HCT116 (cell line): ENCODE measurements around the gene HEMGN. TPM values are rescaled to one million over a fixed set of nuclear protein-coding genes. Genes with fewer than 3 reads are reported as not detected.

ENCODE experiments used
- ATAC-seq: fragments of 200-7000 bp; cut with Tn5 transposase; 2 replicates; pipeline ENCODE4 v1.9.1; 2020; ENCODE audit warnings: mild to moderate bottlenecking, moderate library complexity
- BruUV-seq: library from RNA; stranded (reverse); fragments of 400-500 nt; replicated peaks from 2 replicates; lab custom pipeline; 2021; lab: Mats Ljungman, UMichigan
- CTCF ChIA-PET: fragments of 300-600 bp; sonication (Branson Sonifier 250); formaldehyde crosslinking; loops from one replicate; lab custom pipeline; 2021; ENCODE audit warnings: antibody characterized with exemption; lab: Charles Lee
- POLR2A ChIA-PET: fragments of 300-600, 350-600 bp; sonication (Branson Sonifier 250); formaldehyde crosslinking; loops from one replicate; lab custom pipeline; 2021; ENCODE audit warnings: antibody characterized with exemption; lab: Charles Lee
- RAD21 ChIA-PET, 2 experiments: fragments of 300-600 bp; sonication (Branson Sonifier 250); formaldehyde crosslinking; loops; one replicate each; lab custom pipeline; 2023; ENCODE audit warnings: low total read pairs in 2 of 2; ENCODE audit not compliant: uncharacterized antibody in 2 of 2, unreplicated experiment in 2 of 2, low non-redundant PET in 1 of 2; lab: Charles Lee
- DNase-seq: peaks from one replicate; pipeline ENCODE4 v3.0.0-alpha.2; 2010; ENCODE audit warnings: low read depth, low spot score
- H2AFZ ChIP-seq: fragments of 200-600 bp; shearing (Covaris generic), sonication (generic); 2 replicates; pipeline ENCODE4 v1.6.1; 2017; ENCODE audit warnings: low read depth, mixed run types, mixed read lengths, antibody characterized with exemption, low read length; ENCODE audit not compliant: poor library complexity, severe bottlenecking
- H3K27ac ChIP-seq: 2 replicates; pipeline ENCODE4 v1.5.1; 2012; ENCODE audit warnings: low read depth, low read length
- H3K27me3 ChIP-seq: fragments of 200-600 bp; sonication (generic); 2 replicates; pipeline ENCODE4 v1.6.1; 2016; ENCODE audit warnings: mixed run types, low read length, mixed read lengths; ENCODE audit not compliant: insufficient read depth
- H3K36me3 ChIP-seq, 2 experiments: fragments of 200-500 bp in 1 of 2; fragments of 200-600 bp in 1 of 2; sonication (Bioruptor generic) in 1 of 2; sonication (generic) in 1 of 2; 2 replicates each; pipeline versions ENCODE4 v1.5.1 to v1.6.1; 2014 to 2016; ENCODE audit warnings: low read length in 2 of 2, inconsistent platforms in 1 of 2, mixed read lengths in 1 of 2, mixed run types in 1 of 2; ENCODE audit not compliant: insufficient read depth in 2 of 2, control insufficient read depth in 1 of 2
- H3K4me1 ChIP-seq, 2 experiments: fragments of 200-600 bp in 1 of 2; sonication (generic) in 1 of 2; 2 replicates each; pipeline versions ENCODE4 v1.5.1 to v1.6.1; 2012 to 2017; ENCODE audit warnings: low read length in 2 of 2, inconsistent platforms in 1 of 2, mild to moderate bottlenecking in 1 of 2, mixed read lengths in 1 of 2, mixed run types in 1 of 2, moderate library complexity in 1 of 2; ENCODE audit not compliant: insufficient read depth in 2 of 2, control insufficient read depth in 1 of 2
- H3K4me2 ChIP-seq: fragments of 200-600 bp; sonication (generic); 2 replicates; pipeline ENCODE4 v1.6.1; 2017; ENCODE audit warnings: mixed run types, low read length, mixed read lengths
- H3K4me3 ChIP-seq, 2 experiments: fragments of 200-600 bp in 1 of 2; sonication (generic) in 1 of 2; replicated peaks in 1 of 2; 2 replicates each; pipeline ENCODE4 v1.5.1; 2011 to 2016; ENCODE audit warnings: low read length in 2 of 2, control low read depth in 1 of 2, low read depth in 1 of 2, mild to moderate bottlenecking in 1 of 2, mixed read lengths in 1 of 2, mixed run types in 1 of 2
- H3K79me2 ChIP-seq: fragments of 200-600 bp; sonication (generic); 2 replicates; pipeline ENCODE4 v1.6.1; 2017; ENCODE audit warnings: mild to moderate bottlenecking, mixed run types, low read length, moderate library complexity, mixed read lengths; ENCODE audit not compliant: insufficient read depth
- H3K9ac ChIP-seq: fragments of 200-600 bp; sonication (generic); 2 replicates; pipeline ENCODE4 v1.6.1; 2016; ENCODE audit warnings: low read length, mixed read lengths
- H3K9me2 ChIP-seq: fragments of 200-600 bp; sonication (generic), shearing (Covaris generic); 2 replicates; pipeline ENCODE4 v1.6.1; 2017; ENCODE audit warnings: mixed run types, mild to moderate bottlenecking, moderate library complexity; ENCODE audit not compliant: insufficient read depth
- H3K9me3 ChIP-seq, 2 experiments: fragments of 200-500 bp in 1 of 2; fragments of 200-600 bp in 1 of 2; sonication (Bioruptor generic) in 1 of 2; sonication (generic) in 1 of 2; 2 replicates each; pipeline ENCODE4 v1.6.1; 2014 to 2017; ENCODE audit warnings: low read length in 2 of 2, mixed read lengths in 2 of 2, inconsistent platforms in 1 of 2, low read depth in 1 of 2, mild to moderate bottlenecking in 1 of 2, mixed run types in 1 of 2, moderate library complexity in 1 of 2; ENCODE audit not compliant: control insufficient read depth in 1 of 2, insufficient read depth in 1 of 2
- H4K20me1 ChIP-seq: fragments of 200-600 bp; sonication (generic), shearing (Covaris generic); 2 replicates; pipeline ENCODE4 v1.6.1; 2017; ENCODE audit warnings: mixed run types, mild to moderate bottlenecking, moderate library complexity; ENCODE audit not compliant: insufficient read depth
- CBX3 ChIP-seq: IDR thresholded peaks from 2 replicates; pipeline ENCODE4 v1.6.1; 2012; ENCODE audit warnings: low read depth
- CEBPB ChIP-seq: IDR thresholded peaks from 2 replicates; pipeline ENCODE4 v1.6.1; 2012; ENCODE audit warnings: low read depth
- EGR1 ChIP-seq: IDR thresholded peaks from 2 replicates; pipeline ENCODE4 v1.6.1; 2012; ENCODE audit warnings: low read depth
- ELF1 ChIP-seq: IDR thresholded peaks from 2 replicates; pipeline ENCODE4 v1.6.1; 2012; ENCODE audit warnings: low read depth, borderline replicate concordance
- EZH2 ChIP-seq: fragments of 200-600 bp; sonication (generic); IDR thresholded peaks from 2 replicates; pipeline ENCODE4 v1.6.1; 2017; ENCODE audit warnings: antibody characterized with exemption, mixed run types
- EZH2phosphoT487 ChIP-seq: fragments of 200-600 bp; IDR thresholded peaks from 2 replicates; pipeline ENCODE4 v1.6.1; 2018; ENCODE audit warnings: antibody characterized with exemption, borderline replicate concordance
- FOSL1 ChIP-seq: IDR thresholded peaks from 2 replicates; pipeline ENCODE4 v1.6.1; 2012; ENCODE audit warnings: low read depth
- JUND ChIP-seq: IDR thresholded peaks from 2 replicates; pipeline ENCODE4 v1.6.1; 2012
- RAD21 ChIP-seq: IDR thresholded peaks from 2 replicates; pipeline ENCODE4 v1.6.1; 2012; ENCODE audit warnings: low read depth, mild to moderate bottlenecking
- SIN3A ChIP-seq: IDR thresholded peaks from 2 replicates; pipeline ENCODE4 v1.6.1; 2012; ENCODE audit warnings: low read depth
- SP1 ChIP-seq: IDR thresholded peaks from 2 replicates; pipeline ENCODE4 v1.6.1; 2012; ENCODE audit warnings: low read depth
- SRF ChIP-seq: IDR thresholded peaks from 2 replicates; pipeline ENCODE4 v1.6.1; 2012; ENCODE audit warnings: low read depth
- TCF7L2 ChIP-seq: IDR thresholded peaks from 2 replicates; pipeline ENCODE4 v1.7.0; 2011; ENCODE audit warnings: borderline replicate concordance, inconsistent platforms; ENCODE audit not compliant: insufficient read depth, insufficient read length; ENCODE audit errors: extremely low read depth
- ZBTB33 ChIP-seq: IDR thresholded peaks from 2 replicates; pipeline ENCODE4 v1.6.1; 2011; ENCODE audit warnings: mild to moderate bottlenecking, low read length, moderate library complexity; ENCODE audit not compliant: insufficient replicate concordance; ENCODE audit errors: extremely low read depth
- intact Hi-C: fragments of 100-400 bp; cut with micrococcal nuclease; formaldehyde crosslinking; loops from 2 replicates; pipeline ENCODE4 v1.10.0; 2022
- total RNA-seq: library from RNA; stranded (reverse); gene quantifications from one replicate; pipeline ENCODE4 v1.2.1, GENCODE V29; 2021; ENCODE audit not compliant: unreplicated experiment
- TF ChIP-seq, protein P1 (sequence below): IDR thresholded peaks from 2 replicates; pipeline ENCODE4 v1.6.1; 2012
- TF ChIP-seq, protein P2 (sequence below): IDR thresholded peaks from 2 replicates; pipeline ENCODE4 v1.6.1; 2012; ENCODE audit warnings: low read depth
- TF ChIP-seq, protein P3 (sequence below): IDR thresholded peaks from 2 replicates; pipeline ENCODE4 v1.6.1; 2012
- TF ChIP-seq, protein P4 (sequence below), 3 experiments: fragments of 200-600 bp in 1 of 3; sonication (generic) in 1 of 3; IDR thresholded peaks in 2 of 3; conservative IDR thresholded peaks in 1 of 3; 2 replicates each; pipeline ENCODE4 v1.5.1; 2012 to 2017; ENCODE audit warnings: low read depth in 2 of 3, low read length in 2 of 3, antibody characterized with exemption in 1 of 3, borderline replicate concordance in 1 of 3, control low read depth in 1 of 3, mild to moderate bottlenecking in 1 of 3, mixed read lengths in 1 of 3, mixed run types in 1 of 3, moderate library complexity in 1 of 3; ENCODE audit not compliant: insufficient read depth in 1 of 3

HEMGN gene
- total RNA-seq, 1 experiment from 2014 or later = not detected

DNA sequence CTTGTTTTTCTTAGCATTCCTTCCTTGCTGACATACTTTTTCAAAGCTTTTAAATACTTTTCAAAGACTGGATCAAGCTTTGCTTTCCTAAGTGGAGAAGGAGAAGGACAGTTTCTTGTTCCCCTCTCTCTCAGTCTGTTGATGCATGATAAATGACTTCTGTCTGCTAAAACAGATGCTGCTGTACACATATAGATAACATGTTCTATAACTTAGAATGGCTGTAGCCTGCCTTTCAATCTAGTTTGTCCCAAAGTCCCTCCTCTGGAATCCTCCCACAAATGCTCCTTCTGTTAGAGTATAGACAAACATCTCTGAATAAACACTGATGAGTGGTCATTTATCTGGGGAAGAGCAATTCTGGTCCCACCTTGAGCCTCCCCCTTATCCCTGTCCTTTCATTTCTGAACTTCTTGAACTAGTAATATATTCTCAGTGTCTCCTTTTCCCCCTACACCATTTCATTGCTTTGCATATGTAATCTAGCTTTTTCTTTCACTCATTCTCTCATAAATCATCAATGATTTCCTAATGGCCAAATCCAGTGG lies 5.4 kb upstream of the HEMGN start:
- H3K9me2 ChIP-seq = no peaks in the 10 kb centered on the region
- H3K79me2 ChIP-seq = no peaks in the 10 kb centered on the region
- no peaks in the 10 kb centered on the region for H3K9me3 ChIP-seq
- CTCF ChIA-PET = no interaction called here
- no peak overlapping the region for H3K4me2 ChIP-seq
- no peak overlapping the region for H3K27ac ChIP-seq
- intact Hi-C loops = no loop called here
- no peak for TF ChIP-seq CBX3
- TF ChIP-seq, protein P1, sequence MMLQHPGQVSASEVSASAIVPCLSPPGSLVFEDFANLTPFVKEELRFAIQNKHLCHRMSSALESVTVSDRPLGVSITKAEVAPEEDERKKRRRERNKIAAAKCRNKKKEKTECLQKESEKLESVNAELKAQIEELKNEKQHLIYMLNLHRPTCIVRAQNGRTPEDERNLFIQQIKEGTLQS = no peak
- no peak for TF ChIP-seq ELF1
- no peak for TF ChIP-seq RAD21
- no peak for TF ChIP-seq TCF7L2
- no peak for TF ChIP-seq ZBTB33
- no peak for TF ChIP-seq EGR1
- TF ChIP-seq CEBPB = no peak
- TF ChIP-seq SIN3A = no peak
- no peak for TF ChIP-seq JUND
- no peak for TF ChIP-seq EZH2
- no peak for TF ChIP-seq FOSL1
- TF ChIP-seq, protein P2, sequence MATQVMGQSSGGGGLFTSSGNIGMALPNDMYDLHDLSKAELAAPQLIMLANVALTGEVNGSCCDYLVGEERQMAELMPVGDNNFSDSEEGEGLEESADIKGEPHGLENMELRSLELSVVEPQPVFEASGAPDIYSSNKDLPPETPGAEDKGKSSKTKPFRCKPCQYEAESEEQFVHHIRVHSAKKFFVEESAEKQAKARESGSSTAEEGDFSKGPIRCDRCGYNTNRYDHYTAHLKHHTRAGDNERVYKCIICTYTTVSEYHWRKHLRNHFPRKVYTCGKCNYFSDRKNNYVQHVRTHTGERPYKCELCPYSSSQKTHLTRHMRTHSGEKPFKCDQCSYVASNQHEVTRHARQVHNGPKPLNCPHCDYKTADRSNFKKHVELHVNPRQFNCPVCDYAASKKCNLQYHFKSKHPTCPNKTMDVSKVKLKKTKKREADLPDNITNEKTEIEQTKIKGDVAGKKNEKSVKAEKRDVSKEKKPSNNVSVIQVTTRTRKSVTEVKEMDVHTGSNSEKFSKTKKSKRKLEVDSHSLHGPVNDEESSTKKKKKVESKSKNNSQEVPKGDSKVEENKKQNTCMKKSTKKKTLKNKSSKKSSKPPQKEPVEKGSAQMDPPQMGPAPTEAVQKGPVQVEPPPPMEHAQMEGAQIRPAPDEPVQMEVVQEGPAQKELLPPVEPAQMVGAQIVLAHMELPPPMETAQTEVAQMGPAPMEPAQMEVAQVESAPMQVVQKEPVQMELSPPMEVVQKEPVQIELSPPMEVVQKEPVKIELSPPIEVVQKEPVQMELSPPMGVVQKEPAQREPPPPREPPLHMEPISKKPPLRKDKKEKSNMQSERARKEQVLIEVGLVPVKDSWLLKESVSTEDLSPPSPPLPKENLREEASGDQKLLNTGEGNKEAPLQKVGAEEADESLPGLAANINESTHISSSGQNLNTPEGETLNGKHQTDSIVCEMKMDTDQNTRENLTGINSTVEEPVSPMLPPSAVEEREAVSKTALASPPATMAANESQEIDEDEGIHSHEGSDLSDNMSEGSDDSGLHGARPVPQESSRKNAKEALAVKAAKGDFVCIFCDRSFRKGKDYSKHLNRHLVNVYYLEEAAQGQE = no peak
- no peak for TF ChIP-seq SRF
- TF ChIP-seq SP1 = no peak
- no peak for TF ChIP-seq EZH2phosphoT487
- TF ChIP-seq, protein P3, sequence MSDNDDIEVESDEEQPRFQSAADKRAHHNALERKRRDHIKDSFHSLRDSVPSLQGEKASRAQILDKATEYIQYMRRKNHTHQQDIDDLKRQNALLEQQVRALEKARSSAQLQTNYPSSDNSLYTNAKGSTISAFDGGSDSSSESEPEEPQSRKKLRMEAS = no peak
- TF ChIP-seq, protein P4, sequence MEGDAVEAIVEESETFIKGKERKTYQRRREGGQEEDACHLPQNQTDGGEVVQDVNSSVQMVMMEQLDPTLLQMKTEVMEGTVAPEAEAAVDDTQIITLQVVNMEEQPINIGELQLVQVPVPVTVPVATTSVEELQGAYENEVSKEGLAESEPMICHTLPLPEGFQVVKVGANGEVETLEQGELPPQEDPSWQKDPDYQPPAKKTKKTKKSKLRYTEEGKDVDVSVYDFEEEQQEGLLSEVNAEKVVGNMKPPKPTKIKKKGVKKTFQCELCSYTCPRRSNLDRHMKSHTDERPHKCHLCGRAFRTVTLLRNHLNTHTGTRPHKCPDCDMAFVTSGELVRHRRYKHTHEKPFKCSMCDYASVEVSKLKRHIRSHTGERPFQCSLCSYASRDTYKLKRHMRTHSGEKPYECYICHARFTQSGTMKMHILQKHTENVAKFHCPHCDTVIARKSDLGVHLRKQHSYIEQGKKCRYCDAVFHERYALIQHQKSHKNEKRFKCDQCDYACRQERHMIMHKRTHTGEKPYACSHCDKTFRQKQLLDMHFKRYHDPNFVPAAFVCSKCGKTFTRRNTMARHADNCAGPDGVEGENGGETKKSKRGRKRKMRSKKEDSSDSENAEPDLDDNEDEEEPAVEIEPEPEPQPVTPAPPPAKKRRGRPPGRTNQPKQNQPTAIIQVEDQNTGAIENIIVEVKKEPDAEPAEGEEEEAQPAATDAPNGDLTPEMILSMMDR (IDR thresholded peaks at IDR 0.05 in 2 of 3, conservative IDR thresholded peaks at IDR 0.05 in 1 of 3; ENCODE audit: borderline replicate concordance in 1 of 3, insufficient read depth in 1 of 3, low read depth in 2 of 3, low read length in 2 of 3) = no peak
- peaks cover 34% of the 10 kb centered on the region for H3K27me3 ChIP-seq
- ATAC-seq = no peak
- no TSS peak for BruUV-seq
- no peak overlapping the region for H3K9ac ChIP-seq
- no peak overlapping the region for H3K4me3 ChIP-seq
- H4K20me1 ChIP-seq = no peaks in the 10 kb centered on the region
- RAD21 ChIA-PET = no interaction called here
- no peaks in the 10 kb centered on the region for H3K4me1 ChIP-seq
- H2AFZ ChIP-seq = no peak overlapping the region
- DNase-seq = no peak
- POLR2A ChIA-PET = no interaction called here
- no peaks in the 10 kb centered on the region for H3K36me3 ChIP-seq
